ENCODE measurements around the gene GPR156.

DNA sequence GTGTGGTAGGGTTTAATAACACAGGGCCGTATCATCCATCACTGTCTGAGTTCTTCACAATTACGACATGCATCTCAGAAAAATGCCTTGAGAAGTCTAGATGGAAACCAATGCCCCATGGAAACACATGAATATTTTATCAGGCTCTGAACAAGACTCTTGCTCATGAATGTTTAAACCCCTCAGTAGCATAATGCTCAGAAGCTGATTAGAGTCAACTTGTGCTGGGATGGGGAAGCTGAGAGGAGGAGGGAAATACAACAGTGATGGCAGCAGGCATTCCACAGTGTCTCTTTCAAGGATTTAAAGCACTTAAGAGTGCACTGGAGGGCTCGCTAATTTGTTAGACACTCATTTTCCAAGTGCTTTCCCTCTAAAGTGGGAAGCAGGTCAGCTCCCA is 3.8 kb downstream of the GPR156 start:
- TF ChIP-seq CTCF (IDR thresholded peaks at IDR 0.05 in 4 of 5, conservative IDR thresholded peaks at IDR 0.05 in 1 of 5) (no peak), POLR2A (IDR thresholded peaks at IDR 0.05) (no peak)

Measured in gastrocnemius medialis (tissue), 4 donors.